HTERT RPE-1 (cell line): ENCODE measurements around the gene ZSWIM5.
"Not testable (repeated sequence)": the region's sequence is repeated elsewhere in the genome, so short reads cannot be mapped to it uniquely, and the experiment has no call there.

ENCODE experiments used
- in situ Hi-C: fragments of 300-500 bp; cut with MboI; formaldehyde crosslinking; loops from 4 replicates; pipeline ENCODE4 v1.14.3; 2020; ENCODE audit warnings: low sequenced_read_pairs

The ZSWIM5 gene

DNA sequence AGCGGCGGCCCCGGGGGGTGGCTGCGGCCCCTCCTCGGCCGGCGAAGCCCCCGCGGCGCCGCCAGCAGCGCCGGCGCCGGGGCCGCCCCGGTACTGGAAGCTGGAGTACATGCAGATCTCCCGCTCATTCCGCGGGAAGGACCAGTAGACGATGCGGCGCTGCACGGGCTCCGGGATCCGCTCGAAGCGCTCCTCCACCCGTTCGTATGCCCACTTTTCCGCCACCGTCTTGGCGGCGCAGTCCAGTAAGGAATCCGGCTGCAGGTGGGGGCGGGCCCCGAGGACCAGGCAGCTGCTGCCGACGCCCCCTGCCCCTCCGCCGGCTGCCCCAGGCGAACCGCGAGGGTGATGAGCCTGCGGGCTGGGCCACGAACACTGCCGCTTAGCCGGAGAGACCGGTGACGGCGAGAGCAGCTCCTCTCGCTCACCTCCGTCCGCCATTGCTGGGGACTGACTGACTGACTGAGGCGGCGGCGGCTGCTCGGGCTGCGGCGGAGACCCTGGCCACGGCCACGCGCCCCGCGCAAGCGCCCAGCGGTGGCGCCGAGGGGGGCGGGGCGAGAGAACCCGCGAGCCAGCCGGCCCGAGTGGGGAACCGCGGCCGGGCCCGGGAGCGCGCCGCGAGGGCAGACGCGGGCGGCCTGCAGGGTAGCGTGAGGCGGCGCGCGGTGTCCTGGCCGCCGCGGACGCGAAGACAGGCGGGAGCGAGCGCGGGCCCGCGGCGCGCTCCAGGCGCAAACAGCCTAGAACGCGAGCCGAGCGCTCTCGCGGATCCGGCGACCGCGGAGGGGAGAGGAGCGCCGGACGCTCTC, at the start of gene ZSWIM5:
Gene ZSWIM5 (minus strand): TSS at position 696 of the 812 bp plus-strand sequence. CDS start 255 bp downstream, at position 441.
- in situ Hi-C loops: no loop called here

DNA sequence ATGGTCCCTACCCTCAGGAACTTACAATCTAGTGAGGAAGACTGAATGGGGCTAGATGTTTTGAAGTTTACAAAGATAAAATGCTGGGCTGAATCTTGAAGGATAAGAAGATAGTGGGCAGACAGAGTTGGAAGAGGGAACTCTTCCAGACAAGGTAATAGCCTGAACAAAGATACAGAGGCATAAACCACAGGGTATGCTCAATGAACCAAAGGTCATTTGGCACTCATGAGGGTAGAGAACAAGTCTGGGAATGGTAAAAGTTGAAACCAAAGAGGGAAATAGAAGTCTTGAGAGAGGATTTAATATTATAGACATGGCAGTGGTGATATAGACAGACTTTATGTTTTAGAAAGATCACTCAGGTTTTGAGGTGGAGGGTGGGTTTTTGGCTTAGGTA, 48.1 kb upstream of the ZSWIM5 start:
- in situ Hi-C loops: no loop called here

DNA sequence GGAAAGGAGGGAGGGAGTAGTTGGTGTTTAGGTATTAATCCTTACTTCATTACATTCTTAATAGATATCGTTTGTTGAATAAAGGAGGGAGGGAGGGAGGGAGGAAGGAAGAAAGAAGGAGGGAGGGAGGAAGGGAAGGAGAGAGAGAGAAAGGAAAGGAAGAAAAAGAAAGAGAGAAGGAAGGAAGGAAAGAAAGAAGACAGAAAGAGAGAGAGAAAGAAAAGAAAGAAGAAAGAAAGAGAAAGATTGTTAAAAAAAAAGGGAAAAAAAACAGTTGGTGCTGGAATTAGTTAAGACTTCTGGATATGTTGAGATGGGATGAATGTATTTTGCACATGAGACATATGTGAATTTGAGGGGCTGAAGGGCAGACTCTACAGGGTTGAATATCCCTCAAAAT, 44.1 kb upstream of the ZSWIM5 start:
- in situ Hi-C loops: no loop called here

- in situ Hi-C loops: not testable (repeated sequence)
Measured at GRCh38 chr1:45248004-45248403, 41.6 kb upstream of the ZSWIM5 start.

GRCh38 chr1:45246760-45247159, 40.4 kb upstream of the ZSWIM5 start:
- in situ Hi-C loops: no loop called here

DNA sequence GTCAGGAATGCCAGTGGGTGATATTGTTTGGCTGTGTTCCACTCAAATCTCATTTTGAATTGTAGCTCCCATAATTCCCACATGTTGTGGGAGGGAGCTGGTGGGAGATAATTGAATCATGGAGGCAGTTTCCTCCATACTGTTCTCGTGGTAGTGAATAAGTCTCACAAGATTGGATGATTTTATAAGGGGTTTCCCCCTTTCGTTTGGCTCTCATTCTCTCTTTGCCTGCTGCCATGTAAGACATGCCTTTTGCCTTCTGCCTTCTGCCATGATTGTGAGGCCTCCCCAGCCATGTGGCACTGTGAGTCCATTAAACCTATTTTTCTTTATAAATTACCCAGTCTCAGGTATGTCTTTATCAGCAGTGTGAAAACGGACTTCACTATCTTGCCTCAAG, 40.0 kb upstream of the ZSWIM5 start:
- in situ Hi-C loops: not testable (repeated sequence)

- in situ Hi-C loops: no loop called here
Measured at GRCh38 chr1:45244660-45245059, 38.3 kb upstream of the ZSWIM5 start.

GRCh38 chr1:45243476-45244343, 37.3 kb upstream of the ZSWIM5 start:
- in situ Hi-C loops: no loop called here

GRCh38 chr1:45238846-45239245, 32.4 kb upstream of the ZSWIM5 start:
- in situ Hi-C loops: no loop called here

DNA sequence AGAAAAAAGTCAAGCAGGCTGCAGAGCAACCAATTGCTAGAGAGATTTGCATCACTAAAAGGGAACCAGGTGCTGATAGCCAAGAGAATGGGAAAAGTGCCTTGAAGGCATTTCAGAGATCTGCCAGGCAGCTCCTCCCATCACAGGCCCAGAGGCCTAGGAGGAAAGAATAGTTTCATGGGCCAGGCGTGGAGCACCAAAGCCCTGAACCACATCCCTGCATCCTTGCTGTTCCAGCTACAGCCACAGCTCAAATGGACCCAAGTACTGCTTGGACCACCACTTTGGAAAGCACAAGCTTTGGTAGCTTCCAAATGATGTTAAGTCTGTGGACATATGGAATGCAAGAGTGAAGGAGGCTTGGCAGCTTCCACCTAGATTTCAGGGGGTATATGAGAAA, 29.7 kb upstream of the ZSWIM5 start:
- in situ Hi-C loops: no loop called here

DNA sequence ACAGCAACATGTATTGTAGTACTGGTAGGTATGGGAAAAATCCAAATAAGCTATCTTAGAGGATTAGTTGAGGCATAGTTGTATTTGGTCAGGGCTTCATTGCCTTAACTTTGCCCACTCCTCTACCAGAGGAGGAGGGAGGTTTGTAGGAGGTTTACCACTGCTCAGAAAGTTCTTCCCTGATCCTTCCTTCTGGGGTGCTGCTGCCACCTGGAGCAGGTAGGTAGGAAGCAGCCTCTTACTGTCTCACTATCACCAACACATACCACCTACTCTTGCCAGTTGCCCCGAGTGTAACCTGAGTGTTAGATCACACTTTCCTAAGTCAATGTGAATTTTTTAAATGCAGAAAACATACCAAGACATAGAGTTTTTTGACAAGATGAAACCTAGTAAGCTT, 24.1 kb upstream of the ZSWIM5 start:
- in situ Hi-C loops: no loop called here

DNA sequence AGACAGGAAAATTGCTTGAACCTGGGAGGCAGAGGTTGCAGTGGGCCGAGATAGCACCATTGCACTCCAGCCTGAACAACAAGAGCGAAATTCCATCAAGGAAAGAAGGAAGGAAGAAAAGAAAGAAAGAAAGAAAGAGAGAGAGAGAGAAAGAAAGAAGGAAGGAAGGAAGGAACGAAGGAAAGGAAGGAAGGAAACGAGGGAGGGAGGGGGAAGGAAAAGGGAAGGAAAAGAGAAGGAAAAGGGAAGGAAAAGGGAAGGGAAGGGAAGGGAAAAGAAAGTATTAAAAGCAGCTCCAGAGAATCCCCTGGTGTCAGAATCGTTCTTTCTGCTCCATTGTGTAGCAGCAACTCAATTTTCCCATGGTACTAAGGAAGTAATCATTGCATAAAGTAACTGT, 19.2 kb upstream of the ZSWIM5 start:
- in situ Hi-C loops: no loop called here

DNA sequence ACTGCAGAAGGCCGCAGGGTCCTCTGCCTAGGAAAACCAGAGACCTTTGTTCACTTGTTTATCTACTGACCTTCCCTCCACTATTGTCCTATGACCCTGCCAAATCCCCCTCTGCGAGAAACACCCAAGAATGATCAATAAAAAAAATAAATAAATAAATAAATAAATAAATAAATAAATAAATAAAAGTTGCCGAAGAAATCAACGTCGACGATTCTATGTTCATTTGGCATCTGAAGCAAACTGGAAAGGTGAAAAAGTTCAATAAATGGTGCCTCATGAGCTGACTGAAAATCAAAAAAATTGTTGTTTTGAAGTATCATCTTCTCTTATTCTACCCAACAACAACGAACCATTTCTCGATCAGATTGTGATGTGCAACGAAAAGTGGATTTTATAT, 17.3 kb upstream of the ZSWIM5 start:
- in situ Hi-C loops: not testable (repeated sequence)

DNA sequence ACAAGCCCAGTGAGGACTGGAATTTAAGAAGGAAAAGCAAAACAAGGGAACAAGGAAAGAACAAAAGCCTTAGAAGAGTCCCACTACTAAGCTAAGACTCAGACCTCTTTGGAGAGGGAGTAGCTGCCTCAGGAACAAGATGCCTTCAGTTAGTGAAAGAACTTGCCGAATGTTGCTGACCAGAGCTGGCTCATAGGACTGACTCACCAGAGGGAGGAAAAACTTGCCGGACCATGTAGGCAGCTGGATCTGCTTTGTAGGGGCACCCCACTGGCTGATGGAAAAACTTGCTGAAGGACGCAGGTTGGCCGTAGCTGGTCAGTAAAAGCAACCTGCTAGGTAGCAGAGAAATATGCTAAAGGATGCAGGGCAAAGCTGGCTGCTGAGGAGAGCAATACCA, 15.3 kb upstream of the ZSWIM5 start:
- in situ Hi-C loops: no loop called here

DNA sequence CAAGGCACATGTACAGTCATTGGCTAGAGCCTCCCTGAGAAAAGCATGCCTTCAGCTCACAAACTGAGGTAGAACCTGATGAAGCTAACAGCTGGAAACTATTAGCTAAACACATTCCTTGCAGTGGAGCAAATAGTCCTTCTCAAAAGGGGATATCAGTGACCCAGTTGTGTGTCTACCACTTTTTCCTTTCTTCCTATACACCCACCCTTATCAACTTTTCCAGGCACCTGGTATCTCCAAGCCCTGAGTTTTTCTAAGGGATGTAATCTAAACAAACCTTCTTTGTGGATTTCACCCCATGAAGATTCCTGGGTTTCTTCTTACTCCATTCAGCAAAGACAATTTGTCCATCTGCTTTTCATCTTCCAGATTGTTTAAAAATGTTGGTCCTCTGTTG, 10.5 kb upstream of the ZSWIM5 start:
- in situ Hi-C loops: no loop called here

DNA sequence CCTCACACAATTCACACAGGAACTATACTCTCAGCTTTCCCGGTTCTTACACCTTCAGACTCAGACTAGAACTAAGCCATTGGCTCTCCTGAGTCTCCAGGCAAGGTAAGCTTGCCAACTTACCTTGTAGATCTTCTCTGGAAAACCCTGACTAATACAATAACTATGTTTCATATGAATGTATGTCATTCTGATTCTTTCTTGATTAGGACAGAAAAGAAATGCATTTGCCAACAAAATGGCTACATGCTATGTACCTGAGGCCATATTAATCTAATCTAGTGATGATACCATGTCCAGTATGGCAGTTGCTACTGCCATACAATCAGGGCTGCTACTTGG, 9.8 kb upstream of the ZSWIM5 start:
- in situ Hi-C loops: no loop called here

GRCh38 chr1:45215485-45216199, 9.2 kb upstream of the ZSWIM5 start:
- in situ Hi-C loops: no loop called here

- in situ Hi-C loops: no loop called here
Measured at GRCh38 chr1:45213892-45214291, 7.5 kb upstream of the ZSWIM5 start.

DNA sequence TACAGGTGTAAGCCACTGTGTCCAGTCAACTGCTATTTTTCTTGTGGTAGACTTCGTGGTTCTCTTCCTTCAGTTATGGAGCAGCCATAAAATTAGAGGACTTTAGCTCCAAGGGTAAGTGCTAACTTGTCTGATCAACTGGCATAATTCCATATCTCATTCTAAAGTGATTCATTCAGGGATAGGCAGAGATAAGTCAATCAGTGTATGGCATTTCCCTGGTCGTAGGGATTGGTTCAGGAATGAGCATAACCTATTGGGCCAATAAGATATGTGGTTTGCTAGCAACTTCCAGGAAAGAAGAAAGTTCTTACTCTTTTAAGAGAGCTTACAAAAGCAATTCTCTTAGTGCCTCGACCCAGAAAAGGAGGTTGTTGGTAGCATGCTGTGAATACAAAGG, 4.7 kb upstream of the ZSWIM5 start:
- in situ Hi-C loops: no loop called here

DNA sequence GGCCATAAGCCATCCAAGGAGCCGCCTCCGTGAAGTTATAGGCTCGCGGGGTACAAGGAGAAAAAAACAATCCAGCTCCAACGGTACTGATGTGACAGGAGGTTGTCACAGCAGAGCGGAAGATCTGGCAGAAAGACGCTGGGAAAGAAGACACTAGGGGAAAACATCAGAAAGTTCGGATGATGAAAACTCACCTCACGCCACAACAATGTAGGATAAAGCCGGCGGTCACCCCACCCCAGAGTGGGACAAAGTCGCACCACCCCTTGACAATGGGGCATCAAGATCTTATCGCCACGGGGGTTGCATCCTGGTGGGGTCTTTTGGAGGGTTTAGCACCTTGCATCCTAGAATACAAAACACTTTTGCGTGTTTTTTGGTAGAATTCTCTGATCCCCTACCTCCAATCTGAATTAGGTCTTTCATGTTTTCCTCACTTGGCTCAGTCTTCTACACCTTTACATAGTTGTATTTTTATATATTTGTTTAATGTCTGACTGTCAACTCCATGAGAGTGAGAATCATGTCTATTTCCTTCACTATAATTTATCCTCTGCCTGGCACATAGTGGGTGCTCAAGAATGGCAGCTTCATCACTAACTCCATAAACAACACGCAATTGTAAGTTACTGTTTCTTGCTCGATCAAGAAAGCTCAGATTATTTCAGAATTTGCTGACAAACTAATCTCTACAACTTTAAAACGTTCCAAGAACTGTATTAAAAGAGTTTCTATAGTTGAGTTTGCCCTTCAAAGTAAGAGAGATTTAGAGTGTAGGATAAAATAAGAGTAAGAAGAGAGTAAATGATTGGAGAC, 611 bp upstream of the ZSWIM5 start:
- in situ Hi-C loops: no loop called here
